Measurements from ENCODE around the gene VPS8. TPM values are rescaled to one million over a fixed set of nuclear protein-coding genes. Genes with fewer than 3 reads are reported as not detected.

VPS8 gene
- total RNA-seq, 1 experiment from 2014 or later = 33.8 TPM

DNA sequence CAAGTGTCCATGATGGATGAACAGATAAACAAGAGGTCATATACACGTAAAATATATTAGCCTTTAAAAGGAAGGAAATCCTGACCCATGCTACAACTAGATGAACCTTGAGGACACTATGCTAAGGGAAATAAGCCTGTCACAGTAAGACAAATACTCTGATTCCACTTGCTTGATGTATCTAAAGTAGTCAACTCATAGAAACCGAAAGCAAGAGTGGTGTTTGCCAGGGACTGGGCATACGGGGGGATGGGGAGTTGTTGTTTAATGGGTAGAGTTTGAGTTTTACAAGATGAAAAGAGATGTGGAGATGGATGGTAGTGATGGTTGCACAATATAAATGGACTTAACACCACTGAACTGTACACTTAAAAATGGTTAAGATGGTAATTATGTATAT lies 275.5 kb downstream of the VPS8 start:
- Mint-ChIP-seq H3K36me3 (ENCODE audit: insufficient read depth, unreplicated experiment) (no peaks in the 10 kb centered on the region), H3K27ac (ENCODE audit: low read depth, unreplicated experiment) (no peak overlapping the region), H3K27me3 (ENCODE audit: insufficient read depth, unreplicated experiment) (peaks cover 23% of the 10 kb centered on the region), H3K4me3 (ENCODE audit: unreplicated experiment) (no peak overlapping the region), H3K9me3 (ENCODE audit: unreplicated experiment) (no peaks in the 10 kb centered on the region), H3K4me1 (ENCODE audit: insufficient read depth, unreplicated experiment) (no peaks in the 10 kb centered on the region)
- TF ChIP-seq, protein P1, sequence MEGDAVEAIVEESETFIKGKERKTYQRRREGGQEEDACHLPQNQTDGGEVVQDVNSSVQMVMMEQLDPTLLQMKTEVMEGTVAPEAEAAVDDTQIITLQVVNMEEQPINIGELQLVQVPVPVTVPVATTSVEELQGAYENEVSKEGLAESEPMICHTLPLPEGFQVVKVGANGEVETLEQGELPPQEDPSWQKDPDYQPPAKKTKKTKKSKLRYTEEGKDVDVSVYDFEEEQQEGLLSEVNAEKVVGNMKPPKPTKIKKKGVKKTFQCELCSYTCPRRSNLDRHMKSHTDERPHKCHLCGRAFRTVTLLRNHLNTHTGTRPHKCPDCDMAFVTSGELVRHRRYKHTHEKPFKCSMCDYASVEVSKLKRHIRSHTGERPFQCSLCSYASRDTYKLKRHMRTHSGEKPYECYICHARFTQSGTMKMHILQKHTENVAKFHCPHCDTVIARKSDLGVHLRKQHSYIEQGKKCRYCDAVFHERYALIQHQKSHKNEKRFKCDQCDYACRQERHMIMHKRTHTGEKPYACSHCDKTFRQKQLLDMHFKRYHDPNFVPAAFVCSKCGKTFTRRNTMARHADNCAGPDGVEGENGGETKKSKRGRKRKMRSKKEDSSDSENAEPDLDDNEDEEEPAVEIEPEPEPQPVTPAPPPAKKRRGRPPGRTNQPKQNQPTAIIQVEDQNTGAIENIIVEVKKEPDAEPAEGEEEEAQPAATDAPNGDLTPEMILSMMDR (IDR thresholded peaks at IDR 0.05; ENCODE audit: unreplicated experiment) = no peak
- no peak for DNase-seq (ENCODE audit: unreplicated experiment)
- BruUV-seq (replicated peaks) = no TSS peak
- ChIA-PET CTCF (interaction anchor here (0.8 kb wide), 1 partner anchor 86 kb away, joined by 3 read pairs; no protein-coding TSS in a partner anchor), POLR2A (no interaction called here)
- intact Hi-C loops (cut with micrococcal nuclease) = loop anchor here (10.0 kb wide), 1 partner anchor 127 kb away; no protein-coding TSS in a partner anchor

GRCh38 chr3:185089343-185089742 lies 277.4 kb downstream of the VPS8 start:
- BruUV-seq (replicated peaks) = no TSS peak
- DNase-seq (ENCODE audit: unreplicated experiment) = no peak

GRCh38 chr3:185089751-185090150 lies 277.8 kb downstream of the VPS8 start:
- CTCF ChIA-PET = no interaction called here
- Mint-ChIP-seq H3K27ac (ENCODE audit: low read depth, unreplicated experiment) (no peak overlapping the region), H3K9me3 (ENCODE audit: unreplicated experiment) (no peaks in the 10 kb centered on the region), H3K36me3 (ENCODE audit: insufficient read depth, unreplicated experiment) (no peaks in the 10 kb centered on the region), H3K4me1 (ENCODE audit: insufficient read depth, unreplicated experiment) (no peaks in the 10 kb centered on the region), H3K4me3 (ENCODE audit: unreplicated experiment) (no peak overlapping the region), H3K27me3 (ENCODE audit: insufficient read depth, unreplicated experiment) (peaks cover 19% of the 10 kb centered on the region)
- intact Hi-C loops (cut with micrococcal nuclease) = loop anchor here (10.0 kb wide), 1 partner anchor 125 kb away; no protein-coding TSS in a partner anchor
- no peak for DNase-seq (ENCODE audit: unreplicated experiment)
- POLR2A ChIA-PET = no interaction called here
- BruUV-seq (replicated peaks) = no TSS peak
- TF ChIP-seq, protein P1 (IDR thresholded peaks at IDR 0.05; ENCODE audit: unreplicated experiment) = no peak

More at GRCh38 chr3:185089343-185089742, 277.4 kb downstream of the VPS8 start:
- ChIA-PET CTCF (interaction anchor here (0.6 kb wide), 1 partner anchor 690 kb away, joined by 3 read pairs; no protein-coding TSS in a partner anchor), POLR2A (no interaction called here)
- Mint-ChIP-seq H3K4me3 (ENCODE audit: unreplicated experiment) (no peak overlapping the region), H3K9me3 (ENCODE audit: unreplicated experiment) (no peaks in the 10 kb centered on the region), H3K27ac (ENCODE audit: low read depth, unreplicated experiment) (no peak overlapping the region), H3K27me3 (ENCODE audit: insufficient read depth, unreplicated experiment) (peaks cover 23% of the 10 kb centered on the region), H3K36me3 (ENCODE audit: insufficient read depth, unreplicated experiment) (no peaks in the 10 kb centered on the region), H3K4me1 (ENCODE audit: insufficient read depth, unreplicated experiment) (no peaks in the 10 kb centered on the region)
- intact Hi-C loops (cut with micrococcal nuclease) = loop anchor here (10.0 kb wide), 1 partner anchor 125 kb away; no protein-coding TSS in a partner anchor
- TF ChIP-seq, protein P1 (IDR thresholded peaks at IDR 0.05; ENCODE audit: unreplicated experiment) = no peak

- Mint-ChIP-seq H3K27me3 (ENCODE audit: insufficient read depth, unreplicated experiment) (peaks cover 8% of the 10 kb centered on the region), H3K4me3 (ENCODE audit: unreplicated experiment) (no peak overlapping the region), H3K36me3 (ENCODE audit: insufficient read depth, unreplicated experiment) (no peaks in the 10 kb centered on the region), H3K9me3 (ENCODE audit: unreplicated experiment) (no peaks in the 10 kb centered on the region), H3K4me1 (ENCODE audit: insufficient read depth, unreplicated experiment) (no peaks in the 10 kb centered on the region), H3K27ac (ENCODE audit: low read depth, unreplicated experiment) (no peak overlapping the region)
- ChIA-PET CTCF (no interaction called here), POLR2A (interaction anchor here (0.8 kb wide), 1 partner anchor 47 kb away, joined by 3 read pairs; no protein-coding TSS in a partner anchor)
- DNase-seq (ENCODE audit: unreplicated experiment) = no peak
- TF ChIP-seq, protein P1 (IDR thresholded peaks at IDR 0.05; ENCODE audit: unreplicated experiment) = no peak
- intact Hi-C loops (cut with micrococcal nuclease) = no loop called here
- BruUV-seq (replicated peaks) = no TSS peak
Measured at GRCh38 chr3:185090811-185091210, 278.8 kb downstream of the VPS8 start.
